Amygdala (tissue), 56 donors: ENCODE measurements around the gene KRT83.
"Not testable (repeated sequence)": the region's sequence is repeated elsewhere in the genome, so short reads cannot be mapped to it uniquely, and the experiment has no call there.

Source experiments
- DNase-seq, 56 donors: peaks; one replicate each; lab custom pipeline; 2025; lab: John Stamatoyannopoulos, UW

The KRT83 gene

DNA sequence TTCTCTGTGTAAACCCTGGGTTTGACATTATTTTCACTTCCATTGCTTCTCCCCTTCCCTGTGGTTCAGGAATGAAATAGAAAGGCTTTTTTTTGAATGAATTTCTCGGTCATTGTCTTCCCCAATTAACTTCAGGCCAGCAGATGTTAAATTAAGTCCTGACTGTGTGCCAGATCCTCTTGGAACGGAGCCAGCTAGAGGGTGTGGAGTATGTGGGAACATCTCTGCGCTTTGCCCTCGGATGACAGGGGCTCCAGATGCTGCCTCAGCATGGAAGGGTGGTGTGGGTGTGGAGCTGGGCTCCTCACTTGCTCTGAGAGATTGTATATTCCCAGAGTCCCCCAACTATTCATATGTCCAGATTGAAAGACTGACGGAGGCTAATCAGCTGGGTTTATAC lies 33.0 kb upstream of the KRT83 start:
- peak in 2 of 56 donors; percentile 1 to 28 for DNase-seq

DNA sequence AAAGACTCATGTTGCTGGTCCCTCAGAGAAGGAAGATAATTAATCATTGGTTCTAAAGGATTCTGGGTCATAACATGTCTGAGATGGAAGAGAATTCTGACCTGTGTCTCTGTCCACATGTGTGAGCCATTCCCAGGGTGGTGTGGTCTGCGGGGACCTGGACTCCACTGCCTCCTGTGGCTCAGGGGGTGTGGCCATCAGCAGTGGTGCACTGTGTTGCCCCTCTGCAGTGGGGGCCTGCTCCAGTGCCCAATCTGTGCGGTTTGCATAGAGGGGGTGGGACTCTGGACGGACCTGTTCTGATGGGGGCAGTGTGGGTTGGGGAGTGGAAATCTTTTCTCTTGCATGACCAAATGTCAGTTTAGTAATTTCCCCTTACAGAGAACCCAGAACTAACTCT lies 32.6 kb upstream of the KRT83 start:
- no peak for DNase-seq

DNA sequence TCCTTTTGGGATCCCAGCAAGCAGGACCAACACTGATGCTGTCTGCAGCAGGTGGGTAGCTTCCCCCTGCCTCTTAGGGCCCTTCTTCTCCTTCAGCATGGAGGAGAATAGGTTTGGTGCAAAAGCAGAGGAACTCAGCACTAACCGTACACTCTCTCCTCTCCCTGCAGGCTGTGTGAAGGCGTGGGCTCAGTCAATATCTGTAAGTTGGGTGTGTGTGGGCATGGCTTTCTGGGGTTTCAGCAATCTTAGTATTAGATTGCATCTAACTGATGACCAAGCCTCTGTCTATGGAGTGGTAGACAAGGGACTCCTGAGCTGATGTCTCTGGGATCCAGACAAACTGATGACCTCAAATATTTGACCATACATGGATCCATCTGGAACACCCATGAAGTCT lies 31.8 kb upstream of the KRT83 start:
- DNase-seq, result no peak

DNA sequence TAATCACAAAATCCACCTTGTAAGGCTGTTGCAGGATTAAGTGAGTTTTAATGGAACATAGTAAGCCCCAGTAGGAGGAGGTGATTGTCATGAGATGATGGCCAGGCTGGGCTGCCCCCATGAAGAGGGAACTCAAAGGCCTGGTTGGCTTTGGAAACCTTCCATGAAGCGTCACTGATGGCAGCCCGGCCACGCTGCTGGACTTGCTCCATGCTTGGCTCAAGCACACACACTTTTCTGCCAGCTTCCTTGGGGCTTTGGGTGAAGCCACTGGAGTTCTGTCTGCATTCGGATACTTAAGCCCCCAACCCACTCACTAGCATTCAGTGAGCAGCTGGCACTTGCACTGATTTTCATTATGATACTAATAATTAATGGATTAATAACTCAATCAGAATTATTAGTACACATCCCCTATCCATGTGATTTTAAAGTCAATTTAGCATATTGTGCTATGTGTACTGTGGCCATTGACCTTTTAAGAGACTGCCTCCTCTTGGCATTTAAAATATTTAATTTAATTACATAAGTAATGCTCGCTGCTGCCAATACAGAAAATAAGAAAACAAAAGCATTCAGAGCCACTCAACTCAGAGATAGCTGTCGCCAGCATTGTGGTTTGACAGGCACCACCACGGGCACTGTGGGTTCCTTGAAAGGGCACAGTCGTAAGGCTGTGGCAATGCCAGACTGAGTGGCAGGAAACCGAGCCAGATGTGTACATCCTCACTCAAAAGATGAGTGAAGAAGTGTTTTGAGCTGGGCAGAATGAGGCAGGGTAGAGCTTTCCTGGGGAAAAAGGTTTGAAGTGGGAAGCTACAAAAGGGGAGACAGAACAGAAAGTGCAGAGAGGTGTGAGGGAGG lies 30.2 kb upstream of the KRT83 start:
- peak in 45 of 56 donors; percentile 6 to 80 (median 39) for DNase-seq

DNA sequence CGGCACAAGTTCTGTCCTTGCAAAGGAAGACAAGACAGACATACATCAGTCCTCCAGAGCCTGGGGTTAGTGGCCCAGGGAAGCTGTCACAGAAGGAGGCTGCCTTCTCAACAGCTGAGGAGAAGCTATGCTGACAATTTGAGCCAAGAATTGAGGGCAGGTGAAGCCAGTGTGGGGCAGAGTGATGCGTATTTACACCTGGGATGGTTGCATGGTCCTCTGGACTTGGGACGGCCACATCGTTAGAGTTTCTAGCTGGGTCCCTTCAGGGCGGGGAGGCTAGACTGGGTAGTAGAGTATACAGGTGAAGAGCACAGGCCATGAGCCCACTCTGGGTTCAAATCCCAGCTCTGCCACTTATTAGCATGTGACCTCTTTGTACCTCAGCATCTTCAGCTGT lies 29.6 kb upstream of the KRT83 start:
- no peak for DNase-seq

DNA sequence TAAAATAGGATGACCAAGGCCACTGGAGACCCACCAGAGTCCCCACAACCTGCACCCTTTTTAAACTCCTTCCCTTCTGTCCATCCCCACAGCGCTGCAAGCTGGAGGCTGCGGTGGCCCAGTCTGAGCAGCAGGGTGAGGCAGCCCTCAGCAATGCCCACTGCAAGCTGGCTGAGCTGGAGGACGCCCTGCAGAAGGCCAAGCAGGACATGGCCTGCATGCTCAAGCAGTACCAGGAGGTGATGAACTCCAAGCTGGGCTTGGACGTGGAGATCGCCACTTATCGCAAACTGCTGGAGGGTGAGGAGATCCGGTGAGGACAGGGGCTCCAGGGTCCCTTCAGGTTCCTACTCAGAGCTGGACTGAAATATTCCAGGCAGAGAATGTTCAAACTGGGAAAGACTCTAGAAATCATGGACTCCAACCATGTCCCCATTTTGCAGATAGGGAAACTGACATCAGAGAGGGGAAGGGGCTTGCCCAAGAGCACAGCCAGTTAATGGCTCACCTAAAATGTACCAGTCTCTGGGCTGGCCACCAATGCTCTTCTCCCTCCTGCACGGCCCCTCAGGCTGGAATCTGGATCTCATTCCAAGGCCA lies 28.9 kb upstream of the KRT83 start:
- no peak for DNase-seq

DNA sequence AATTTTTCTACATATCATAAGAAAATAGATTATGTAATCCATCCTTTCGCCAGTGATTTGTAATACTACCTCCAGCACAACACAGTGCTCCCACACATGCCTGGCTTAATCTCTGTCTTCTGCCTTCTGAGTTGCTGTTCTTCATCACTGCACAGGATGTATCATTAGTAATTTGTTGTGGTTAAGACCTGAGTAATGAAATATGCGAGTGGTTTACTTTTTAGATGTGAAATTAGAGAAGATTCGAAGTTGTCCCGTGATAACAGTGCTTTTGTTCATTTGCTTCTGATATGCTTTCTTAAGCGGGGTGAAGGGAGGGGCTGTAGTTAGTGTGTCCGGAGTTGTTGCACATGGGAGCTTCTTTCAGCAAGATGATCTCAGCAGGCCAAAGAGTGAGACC lies 28.0 kb upstream of the KRT83 start:
- DNase-seq, result no peak

DNA sequence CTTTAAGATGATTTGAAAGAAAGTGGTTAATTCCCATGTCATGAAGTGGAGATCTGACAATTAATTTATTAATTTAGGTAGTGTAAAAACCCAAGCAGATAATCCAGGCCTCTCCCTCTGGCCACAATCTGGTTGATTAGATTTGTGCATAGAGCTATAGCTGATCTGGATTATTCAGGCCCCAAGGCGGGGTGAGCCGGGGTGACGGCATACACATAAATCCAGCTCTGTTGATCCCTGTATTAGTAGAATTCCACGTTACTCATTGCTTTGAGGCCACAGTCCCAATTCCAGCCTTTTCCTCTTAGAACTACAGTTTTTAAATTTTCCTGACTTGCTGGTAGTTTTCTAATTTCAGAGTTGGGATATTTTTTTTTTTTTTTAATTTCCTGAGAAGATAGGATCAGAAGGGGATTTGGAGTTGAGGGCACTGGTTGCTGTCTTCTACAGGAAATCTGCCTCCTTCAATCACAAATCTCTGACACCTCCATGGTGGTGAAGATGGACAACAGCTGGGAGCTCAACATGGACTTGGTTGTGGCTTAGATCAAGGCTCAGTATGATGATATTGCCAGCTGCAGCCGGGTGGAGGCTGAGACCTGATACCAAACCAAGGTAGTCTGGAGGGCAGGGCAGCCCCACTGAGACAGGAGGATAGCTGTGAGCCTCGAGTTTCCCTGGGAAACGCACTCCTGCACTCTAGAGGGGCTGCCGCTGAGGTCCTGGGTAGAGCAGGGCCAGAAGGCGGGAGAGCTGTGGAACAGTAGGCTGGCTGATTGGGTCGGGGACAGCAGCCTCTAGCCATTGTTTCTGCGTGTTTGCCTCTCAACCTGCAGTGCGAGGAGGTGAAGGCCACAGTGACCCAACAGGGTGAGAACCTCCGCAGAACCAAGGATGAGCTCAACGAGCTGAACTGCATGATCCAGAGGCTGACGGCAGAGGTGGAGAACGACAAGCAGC lies 26.6 kb upstream of the KRT83 start:
- DNase-seq, result no peak

DNA sequence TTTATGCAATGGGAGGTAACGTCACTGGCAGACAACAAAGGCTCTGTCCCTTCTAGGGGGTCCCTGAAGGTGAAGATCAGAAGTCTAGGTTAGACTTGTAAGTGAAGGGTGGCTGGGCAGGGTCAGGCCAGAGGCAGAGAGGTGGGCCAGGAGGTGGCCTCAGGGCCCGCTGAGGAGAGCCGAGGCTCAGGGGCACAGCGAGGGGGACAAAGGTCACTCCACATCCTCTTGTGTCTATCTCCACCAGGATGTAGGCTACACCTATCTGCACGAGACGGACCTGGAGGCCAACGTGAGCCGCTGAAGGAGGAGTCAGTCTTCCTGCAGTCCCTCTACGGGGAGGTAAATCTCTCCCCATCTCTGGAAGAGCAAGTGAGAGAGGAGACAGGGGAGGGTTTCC lies 25.8 kb upstream of the KRT83 start:
- DNase-seq, result no peak

DNA sequence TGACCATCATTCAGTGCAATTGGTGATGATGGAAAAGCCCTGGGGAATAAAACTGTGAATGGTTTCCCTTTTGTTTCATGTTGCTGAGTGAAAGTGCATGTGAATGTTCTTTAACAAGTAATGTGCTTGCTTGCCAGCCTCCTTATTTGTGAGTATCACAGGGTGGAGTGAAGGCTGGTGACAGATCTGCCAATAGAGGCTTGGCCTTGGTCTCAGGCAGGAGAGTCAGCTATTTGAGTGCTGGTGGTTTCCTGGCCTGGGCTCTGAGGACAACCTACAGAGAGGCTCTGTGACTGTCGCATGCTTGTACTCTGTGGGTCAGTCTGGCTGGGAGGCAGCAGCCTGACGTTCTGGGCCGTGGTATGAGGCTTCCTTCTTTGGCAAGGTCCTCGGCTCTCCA lies 25.4 kb upstream of the KRT83 start:
- peak in 37 of 56 donors; percentile 4 to 85 (median 24) for DNase-seq

DNA sequence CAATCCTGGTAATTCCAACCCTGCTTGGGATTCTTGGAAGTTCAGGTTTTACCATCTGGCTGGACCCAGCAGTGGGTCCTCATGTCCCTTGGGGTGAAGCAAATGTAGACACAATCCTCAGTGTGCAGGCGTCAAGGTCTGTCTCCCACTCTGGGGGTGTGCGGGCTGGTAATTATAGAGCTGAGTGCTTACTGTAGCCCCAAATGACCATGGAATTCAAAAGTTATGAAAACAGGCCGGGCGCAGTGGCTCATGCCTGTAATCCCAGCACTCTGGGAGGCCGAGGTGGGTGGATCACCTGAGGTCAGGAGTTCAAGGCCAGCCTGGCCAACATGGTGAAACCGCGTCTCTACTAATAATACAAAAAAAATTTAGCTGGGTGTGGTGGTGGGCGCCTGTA lies 23.8 kb upstream of the KRT83 start:
- not testable (repeated sequence) for DNase-seq

DNA sequence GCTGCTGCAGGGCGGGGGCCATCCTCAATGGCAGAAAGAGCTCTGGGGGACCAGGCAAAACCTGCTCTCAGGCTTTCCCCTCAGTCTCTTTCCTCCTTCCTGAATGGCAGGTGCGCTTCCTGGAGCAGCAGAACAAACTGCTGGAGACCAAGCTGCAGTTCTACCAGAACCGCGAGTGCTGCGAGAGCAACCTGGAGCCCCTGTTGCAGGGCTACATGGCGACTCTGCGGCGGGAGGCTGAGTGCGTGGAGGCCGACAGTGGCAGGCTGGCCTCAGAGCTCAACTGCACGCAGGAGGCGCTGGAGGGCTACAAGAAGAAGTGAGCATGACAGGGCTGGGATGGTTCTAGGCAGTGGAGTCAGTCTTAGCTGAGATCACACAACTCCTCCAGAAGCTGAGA lies 22.9 kb upstream of the KRT83 start:
- DNase-seq, result no peak

DNA sequence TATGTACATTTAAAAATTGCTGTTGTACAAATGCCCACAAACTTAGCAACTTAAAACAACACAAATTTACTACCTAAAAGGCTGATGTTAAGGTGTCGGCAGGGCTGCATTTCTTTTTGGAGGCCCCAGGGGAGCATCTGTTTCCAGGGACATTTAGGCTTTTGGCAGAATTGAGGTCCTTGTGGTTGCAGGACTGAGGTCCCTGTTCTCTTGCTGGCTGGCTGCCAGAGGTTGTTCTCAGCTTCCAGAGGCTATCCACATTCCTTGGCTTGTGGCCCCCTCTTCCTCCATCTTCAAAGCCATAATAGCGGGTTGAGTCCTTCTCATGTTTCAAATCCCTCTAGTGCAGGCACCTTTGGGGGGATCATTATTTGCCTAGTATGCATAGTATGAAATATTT lies 22.4 kb upstream of the KRT83 start:
- no peak for DNase-seq

DNA sequence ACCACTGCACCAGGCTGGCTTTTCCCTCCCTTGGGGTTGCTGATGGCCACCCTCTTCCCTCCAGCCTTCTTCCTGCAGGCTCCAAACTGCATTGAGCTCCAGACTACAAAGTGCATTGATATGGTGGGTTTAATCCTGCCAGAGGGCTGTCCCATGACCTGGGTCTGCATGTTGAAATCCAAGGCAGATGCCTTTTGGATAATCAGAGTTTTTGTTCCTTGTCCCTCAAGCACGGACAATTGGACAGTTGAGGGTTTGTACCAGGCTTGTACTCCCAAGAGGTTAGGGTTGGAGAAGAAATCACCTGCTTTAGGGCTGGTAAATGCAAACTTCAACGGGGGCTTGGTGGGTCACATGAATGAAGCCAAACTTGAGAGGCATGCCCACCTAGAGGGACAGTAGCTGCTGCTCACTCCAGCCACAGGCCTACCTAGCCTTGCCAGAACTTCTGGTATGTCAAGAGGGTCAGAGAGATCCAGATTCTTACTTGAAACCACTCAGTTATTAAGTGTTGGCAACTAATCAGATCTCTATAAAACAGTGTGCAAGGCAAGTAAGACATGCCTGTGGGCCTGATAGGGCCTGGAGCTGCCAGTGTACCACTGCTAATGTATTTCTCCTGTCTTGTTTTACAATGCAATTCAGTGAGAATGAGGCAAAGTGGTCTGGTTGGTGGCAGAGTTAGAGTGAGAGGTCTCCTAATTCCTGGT lies 21.7 kb upstream of the KRT83 start:
- DNase-seq, result no peak

DNA sequence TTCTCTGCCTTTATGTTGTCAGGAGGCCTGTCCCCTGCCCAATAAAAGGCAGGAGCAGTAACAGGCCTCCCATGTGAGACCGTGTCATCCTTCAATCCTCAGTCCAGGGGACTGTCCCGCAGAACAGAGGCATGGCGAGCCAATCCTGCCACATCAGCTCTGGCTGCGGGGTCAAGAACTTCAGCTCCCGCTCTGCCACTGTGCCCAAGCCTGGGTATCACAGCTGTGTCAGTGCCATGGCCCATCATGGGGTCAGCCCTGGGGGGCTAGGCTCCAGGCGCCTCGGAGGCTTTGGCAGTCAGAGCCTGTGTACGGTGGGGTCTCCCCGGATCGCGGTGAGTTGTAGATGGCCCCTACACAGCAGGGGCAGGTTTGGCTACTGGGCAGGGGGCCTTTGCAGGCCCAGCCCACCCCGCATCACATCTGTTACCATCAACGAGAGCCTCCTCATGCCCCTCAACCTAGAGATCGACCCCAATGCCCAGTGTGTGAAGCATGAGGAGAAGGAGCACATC lies 19.9 kb upstream of the KRT83 start:
- DNase-seq, result no peak

DNA sequence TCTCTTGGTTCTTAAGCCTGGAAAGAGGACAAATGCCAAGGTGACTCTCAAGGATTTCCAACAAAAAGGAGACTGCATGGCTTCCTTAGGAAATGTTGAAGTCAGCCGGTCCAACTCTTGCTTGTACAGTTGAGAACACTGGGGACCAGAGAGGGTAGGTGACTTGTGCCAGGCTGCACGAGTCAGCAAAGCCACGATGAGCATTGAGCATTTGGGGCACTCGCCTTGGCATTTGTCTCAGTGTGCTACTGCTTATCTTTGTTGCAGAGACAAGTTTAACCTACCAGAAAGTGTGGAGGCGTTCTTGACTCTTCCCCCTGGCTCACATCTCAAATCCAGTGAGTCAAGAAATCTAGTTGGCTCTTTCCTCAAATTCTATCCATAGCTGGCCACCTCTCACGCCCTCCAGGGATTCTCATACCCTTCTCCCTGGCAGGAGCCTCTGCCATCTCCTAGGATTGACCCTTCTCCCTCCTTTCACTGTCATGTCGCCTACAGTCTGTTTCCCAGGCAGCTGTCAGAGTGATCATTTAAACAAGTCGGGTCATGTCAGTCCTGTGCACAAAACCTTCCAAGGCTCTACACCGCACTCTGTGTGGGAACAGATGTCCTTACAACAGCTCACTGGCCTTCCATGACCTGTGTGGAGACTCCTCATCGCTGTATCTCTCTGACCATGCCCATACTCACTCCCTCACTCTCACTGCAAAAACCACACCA lies 17.2 kb upstream of the KRT83 start:
- DNase-seq, result no peak

DNA sequence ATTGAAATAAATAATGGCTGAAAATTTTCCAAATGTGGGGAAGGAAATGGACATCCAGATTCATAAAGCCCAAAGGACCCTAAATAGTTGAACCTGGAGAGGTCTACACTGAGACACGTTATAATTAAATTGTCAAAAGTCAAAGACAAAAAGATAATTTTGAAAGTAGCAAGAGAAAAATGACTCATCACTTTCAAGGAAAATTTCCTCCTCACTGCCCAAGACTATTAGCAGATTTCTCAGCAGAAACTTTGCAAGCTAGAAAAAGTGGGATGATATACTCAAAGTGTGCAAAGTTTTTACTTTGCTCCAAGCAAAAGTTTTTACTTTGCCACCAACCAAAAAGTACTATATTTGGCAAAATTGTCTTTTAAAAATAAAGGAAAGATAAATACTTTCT lies 15.9 kb upstream of the KRT83 start:
- no peak for DNase-seq

DNA sequence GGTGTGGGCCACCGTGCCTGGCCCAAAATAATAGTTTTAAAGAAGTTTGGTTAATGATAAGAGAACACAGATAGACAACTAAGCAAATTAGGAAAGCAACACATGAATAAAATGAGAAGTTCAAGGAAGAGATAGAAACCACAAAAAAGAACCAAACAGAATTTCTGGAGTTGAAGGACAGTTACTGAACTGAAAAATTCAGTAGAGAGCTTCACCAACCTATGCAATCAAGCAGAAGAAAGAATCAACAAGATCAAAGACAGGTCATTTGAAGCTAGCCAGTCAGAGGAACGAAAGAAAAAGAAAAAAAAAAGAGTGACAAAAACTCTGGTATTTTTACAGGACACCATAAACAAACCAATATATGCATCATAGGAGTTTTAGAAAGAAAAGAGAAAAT lies 15.4 kb upstream of the KRT83 start:
- no peak for DNase-seq

DNA sequence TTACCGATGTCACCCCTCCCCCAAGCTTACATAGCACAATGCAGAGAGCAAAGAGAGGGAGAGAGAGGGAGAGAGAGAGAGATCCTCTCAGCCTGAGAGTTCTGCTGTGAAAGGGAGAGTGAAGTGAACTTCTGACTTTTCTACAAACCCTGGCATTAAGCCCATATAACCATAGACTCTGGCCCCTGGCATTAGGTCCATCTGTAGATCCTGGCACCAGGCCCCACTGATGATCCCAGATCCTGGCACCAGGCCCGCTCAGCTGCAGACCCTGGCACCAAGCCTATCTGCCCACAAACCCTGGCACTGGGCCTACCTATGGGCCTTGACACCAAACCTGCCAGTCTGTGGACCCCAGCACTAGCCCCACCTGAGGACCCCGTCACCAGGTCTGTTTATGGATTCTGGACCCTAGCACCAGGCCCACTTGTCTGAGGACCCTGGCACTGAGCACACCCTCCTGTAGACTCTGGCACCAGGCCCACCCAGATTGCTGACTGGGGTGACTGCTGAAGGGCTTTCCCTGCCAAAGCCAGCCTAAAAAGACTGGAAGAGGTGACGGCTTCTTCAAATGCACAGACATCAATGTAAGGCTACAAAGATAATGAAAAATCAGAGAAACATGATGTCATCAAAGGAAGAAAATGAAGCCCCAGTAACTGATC lies 14.5 kb upstream of the KRT83 start:
- DNase-seq, result no peak
